Activated CD4-positive, alpha-beta T cell treated with anti-CD3 and anti-CD28 coated beads for 36 hours (primary cell): ENCODE measurements around the gene TMEM176A. TPM values are rescaled to one million over a fixed set of nuclear protein-coding genes. Genes with fewer than 3 reads are reported as not detected.
A peak's percentile ranks its signal among the peaks of the same experiment; 100 is the strongest.

ENCODE experiments used
- ATAC-seq: fragments of 200-7000 bp; cut with Tn5 transposase; one replicate; pipeline ENCODE4 v1.10.0; 2021; ENCODE audit warnings: mild to moderate bottlenecking, moderate library complexity
- CTCF ChIA-PET: fragments of 350-600 bp; sonication (Branson Sonifier 250); formaldehyde crosslinking; loops from one replicate; lab custom pipeline; 2021; ENCODE audit warnings: antibody characterized with exemption; lab: Charles Lee
- POLR2A ChIA-PET: fragments of 350-600 bp; sonication (Branson Sonifier 250); formaldehyde crosslinking; loops from one replicate; lab custom pipeline; 2021; ENCODE audit warnings: antibody characterized with exemption, inconsistent platforms; lab: Charles Lee
- DNase-seq: peaks from one replicate; pipeline ENCODE4 v3.0.0-alpha.2; 2020
- H3K27ac Mint-ChIP-seq: one replicate; pipeline ENCODE4 v1.8.0; 2021; ENCODE audit warnings: mixed read lengths
- H3K27me3 Mint-ChIP-seq: one replicate; pipeline ENCODE4 v1.8.0; 2021; ENCODE audit warnings: mixed read lengths
- H3K36me3 Mint-ChIP-seq: one replicate; pipeline ENCODE4 v1.8.0; 2021; ENCODE audit warnings: low read depth, mixed read lengths
- H3K4me1 Mint-ChIP-seq: one replicate; pipeline ENCODE4 v1.8.0; 2021; ENCODE audit warnings: mixed read lengths
- H3K4me3 Mint-ChIP-seq: one replicate; pipeline ENCODE4 v1.8.0; 2021; ENCODE audit warnings: mild to moderate bottlenecking, moderate library complexity, mixed read lengths
- H3K9me3 Mint-ChIP-seq: one replicate; pipeline ENCODE4 v1.8.0; 2021; ENCODE audit warnings: low read depth, mixed read lengths
- intact Hi-C, 2 experiments: fragments of 100-400 bp; cut with DNase I in 1 of 2; cut with micrococcal nuclease in 1 of 2; formaldehyde crosslinking; loops; one replicate each; pipeline versions ENCODE4 v1.14.2 to v1.15.1; 2022 to 2024; cut with DNase I, micrococcal nuclease
- total RNA-seq, 2 experiments: library from RNA; stranded (reverse); gene quantifications; one replicate each; pipeline ENCODE4 v1.2.3, GENCODE V29; 2021

The TMEM176A gene
- total RNA-seq, 2 experiments from 2014 or later, result not detected

- Mint-ChIP-seq H3K4me1 (peaks cover 7% of the 10 kb centered on the region), H3K27ac (no peak overlapping the region), H3K36me3 (no peaks in the 10 kb centered on the region), H3K9me3 (no peaks in the 10 kb centered on the region), H3K27me3 (no peaks in the 10 kb centered on the region), H3K4me3 (no peak overlapping the region)
- POLR2A ChIA-PET, result no interaction called here
- ATAC-seq, result no peak
- intact Hi-C loops, result no loop called here
- CTCF ChIA-PET, result interaction anchor here (0.8 to 1.5 kb wide), 3 partner anchors 9 to 25 kb away, joined by 3 to 7 read pairs (median 4); no protein-coding TSS in a partner anchor
- no peak for DNase-seq
Measured at GRCh38 chr7:150787321-150788281, 13.0 kb upstream of the TMEM176A start.

GRCh38 chr7:150788474-150789269 is 11.9 kb upstream of the TMEM176A start:
- Mint-ChIP-seq H3K27me3 (no peaks in the 10 kb centered on the region), H3K36me3 (no peaks in the 10 kb centered on the region), H3K4me1 (peaks cover 7% of the 10 kb centered on the region), H3K27ac (no peak overlapping the region), H3K4me3 (no peak overlapping the region), H3K9me3 (no peaks in the 10 kb centered on the region)
- ATAC-seq, result no peak
- intact Hi-C loops, result no loop called here
- ChIA-PET CTCF (interaction anchor here (0.8 to 1.5 kb wide), 3 partner anchors 10 to 387 kb away, joined by 3 to 7 read pairs (median 3); no protein-coding TSS in a partner anchor), POLR2A (no interaction called here)
- DNase-seq, result no peak

DNA sequence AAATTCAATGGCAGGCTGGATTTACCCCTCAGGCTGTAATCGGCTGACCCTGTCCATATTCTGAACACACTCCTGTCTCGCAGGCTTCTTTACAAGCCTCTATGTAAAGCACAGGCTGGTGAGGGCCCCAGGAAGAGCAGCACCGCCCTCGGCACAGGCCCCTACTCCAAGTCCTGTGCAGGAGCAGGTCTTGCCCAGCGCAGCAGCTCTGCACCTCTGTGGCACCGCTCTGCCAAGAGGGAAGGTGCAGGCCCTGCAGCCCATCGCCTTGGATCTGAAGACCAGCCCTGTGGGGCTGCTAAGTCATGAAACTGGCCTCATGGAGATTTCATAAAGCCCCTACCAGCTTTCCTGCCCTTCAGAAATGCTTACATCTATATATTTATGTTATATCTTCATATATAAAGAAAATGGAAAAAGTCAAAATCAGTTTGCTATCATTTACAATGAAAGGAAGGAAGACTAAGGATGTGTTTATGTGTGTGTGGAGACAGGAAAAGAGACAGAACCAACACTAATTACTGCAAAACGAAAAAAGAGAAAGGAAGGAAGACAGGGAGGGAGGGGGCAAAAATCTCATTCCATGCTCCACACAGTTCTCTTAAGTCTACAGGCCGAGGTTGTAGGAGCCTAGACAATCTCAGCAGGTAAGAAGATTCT is 10.0 kb upstream of the TMEM176A start:
- no peak overlapping the region for H3K27ac Mint-ChIP-seq
- no peak for DNase-seq
- POLR2A ChIA-PET, result no interaction called here
- H3K4me3 Mint-ChIP-seq, result no peak overlapping the region
- no peak for ATAC-seq
- CTCF ChIA-PET, result interaction anchor here (1.0 kb wide), 1 partner anchor 12 kb away, joined by 3 read pairs; no protein-coding TSS in a partner anchor
- H3K36me3 Mint-ChIP-seq, result no peaks in the 10 kb centered on the region
- no peaks in the 10 kb centered on the region for H3K9me3 Mint-ChIP-seq
- no peaks in the 10 kb centered on the region for H3K27me3 Mint-ChIP-seq
- intact Hi-C loops, result no loop called here
- peaks cover 6% of the 10 kb centered on the region for H3K4me1 Mint-ChIP-seq

DNA sequence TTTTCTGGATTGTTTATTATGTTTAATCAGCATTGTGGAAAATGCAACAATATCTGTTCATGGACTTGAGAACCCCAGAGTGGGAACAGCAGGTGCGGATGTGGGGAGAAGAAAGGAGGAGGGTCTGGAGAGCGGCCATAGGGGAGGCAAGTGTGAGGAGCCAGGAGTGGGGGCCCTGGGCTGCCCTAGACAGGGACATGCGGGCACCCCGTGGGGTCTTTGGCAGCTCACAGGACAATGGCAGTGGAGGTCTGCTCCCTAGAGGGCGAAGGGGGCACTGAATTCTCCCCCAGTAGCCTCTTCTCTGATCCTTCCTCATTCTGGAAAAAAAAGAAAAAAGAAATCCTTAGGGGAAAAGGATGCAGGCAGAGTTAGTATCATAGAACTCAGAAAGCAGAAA is 9.3 kb upstream of the TMEM176A start:
- intact Hi-C loops, result no loop called here
- H3K9me3 Mint-ChIP-seq, result peaks cover 2% of the 10 kb centered on the region
- ATAC-seq, result no peak
- no peaks in the 10 kb centered on the region for H3K4me1 Mint-ChIP-seq
- ChIA-PET POLR2A (no interaction called here), CTCF (interaction anchor here (0.6 kb wide), 1 partner anchor 452 kb away, joined by 3 read pairs; no protein-coding TSS in a partner anchor)
- no peak overlapping the region for H3K27ac Mint-ChIP-seq
- no peak for DNase-seq
- no peaks in the 10 kb centered on the region for H3K36me3 Mint-ChIP-seq
- H3K27me3 Mint-ChIP-seq, result peaks cover 5% of the 10 kb centered on the region
- H3K4me3 Mint-ChIP-seq, result no peak overlapping the region

- no peak for DNase-seq
- CTCF ChIA-PET, result interaction anchor here (0.6 to 0.9 kb wide), 3 partner anchors 14 to 451 kb away, joined by 3 read pairs; no protein-coding TSS in a partner anchor
- POLR2A ChIA-PET, result no interaction called here
- Mint-ChIP-seq H3K4me3 (no peak overlapping the region), H3K36me3 (no peaks in the 10 kb centered on the region), H3K4me1 (no peaks in the 10 kb centered on the region), H3K9me3 (peaks cover 3% of the 10 kb centered on the region), H3K27ac (no peak overlapping the region), H3K27me3 (peaks cover 6% of the 10 kb centered on the region)
- no peak for ATAC-seq
- intact Hi-C loops, result no loop called here
Measured at GRCh38 chr7:150791746-150792452, 8.7 kb upstream of the TMEM176A start.

- ChIA-PET POLR2A (no interaction called here), CTCF (no interaction called here)
- Mint-ChIP-seq H3K9me3 (peaks cover 3% of the 10 kb centered on the region), H3K36me3 (no peaks in the 10 kb centered on the region), H3K4me3 (no peak overlapping the region), H3K27ac (no peak overlapping the region), H3K27me3 (peaks cover 13% of the 10 kb centered on the region), H3K4me1 (no peaks in the 10 kb centered on the region)
- intact Hi-C loops, result no loop called here
- DNase-seq (no peak), ATAC-seq (no peak)
Measured at GRCh38 chr7:150793569-150794238, 6.9 kb upstream of the TMEM176A start.

DNA sequence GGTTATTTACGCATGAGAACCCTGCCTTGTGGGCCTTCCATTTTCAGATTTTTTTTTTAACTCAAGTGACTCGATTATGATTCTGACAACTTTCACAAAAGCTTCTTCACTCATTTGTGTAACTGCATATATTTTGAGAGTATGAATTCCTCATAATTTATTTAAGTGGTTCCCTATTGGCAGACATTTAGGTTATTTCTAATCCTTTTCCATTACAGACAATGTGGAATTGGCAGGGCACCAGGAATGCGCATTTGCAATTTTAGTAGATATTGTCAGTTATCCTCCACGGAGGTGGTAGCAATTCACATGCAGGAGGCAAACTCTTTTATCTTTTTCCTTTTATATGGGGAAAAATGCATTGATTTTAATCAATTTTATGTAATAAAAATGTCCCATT is 2.9 kb upstream of the TMEM176A start:
- DNase-seq (no peak), ATAC-seq (no peak)
- peaks cover 3% of the 10 kb centered on the region for H3K9me3 Mint-ChIP-seq
- H3K27ac Mint-ChIP-seq, result no peak overlapping the region
- ChIA-PET POLR2A (no interaction called here), CTCF (no interaction called here)
- H3K4me3 Mint-ChIP-seq, result no peak overlapping the region
- no peaks in the 10 kb centered on the region for H3K36me3 Mint-ChIP-seq
- H3K27me3 Mint-ChIP-seq, result peaks cover 37% of the 10 kb centered on the region
- peaks cover 2% of the 10 kb centered on the region for H3K4me1 Mint-ChIP-seq
- intact Hi-C loops, result no loop called here

DNA sequence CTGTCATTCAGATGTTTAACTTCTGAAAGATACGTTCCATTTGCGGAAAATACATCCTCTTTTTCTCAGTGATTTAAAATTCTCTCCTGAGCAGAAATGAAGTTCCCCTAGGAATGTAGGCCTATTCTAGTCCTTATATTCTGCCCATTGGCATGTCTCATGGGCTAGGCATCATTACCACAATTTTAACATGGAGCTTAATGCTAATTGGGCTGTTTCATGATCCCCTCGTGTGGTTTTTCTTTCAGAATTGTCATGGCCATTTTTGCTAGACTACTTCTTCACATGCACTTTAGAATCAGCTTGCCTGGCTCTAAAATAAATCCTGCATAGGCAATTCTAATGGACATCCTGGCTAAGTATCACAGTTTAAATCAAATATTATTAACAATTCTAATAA is 1.4 kb upstream of the TMEM176A start:
- peaks cover 37% of the 10 kb centered on the region for H3K27me3 Mint-ChIP-seq
- intact Hi-C loops, result no loop called here
- no peaks in the 10 kb centered on the region for H3K36me3 Mint-ChIP-seq
- DNase-seq (no peak), ATAC-seq (no peak)
- no peak overlapping the region for H3K4me3 Mint-ChIP-seq
- H3K9me3 Mint-ChIP-seq, result peaks cover 3% of the 10 kb centered on the region
- ChIA-PET POLR2A (no interaction called here), CTCF (interaction anchor here (0.8 to 1.6 kb wide), 2 partner anchors 17 to 256 kb away, joined by 3 to 4 read pairs; no protein-coding TSS in a partner anchor)
- peaks cover 2% of the 10 kb centered on the region for H3K4me1 Mint-ChIP-seq
- H3K27ac Mint-ChIP-seq, result no peak overlapping the region

DNA sequence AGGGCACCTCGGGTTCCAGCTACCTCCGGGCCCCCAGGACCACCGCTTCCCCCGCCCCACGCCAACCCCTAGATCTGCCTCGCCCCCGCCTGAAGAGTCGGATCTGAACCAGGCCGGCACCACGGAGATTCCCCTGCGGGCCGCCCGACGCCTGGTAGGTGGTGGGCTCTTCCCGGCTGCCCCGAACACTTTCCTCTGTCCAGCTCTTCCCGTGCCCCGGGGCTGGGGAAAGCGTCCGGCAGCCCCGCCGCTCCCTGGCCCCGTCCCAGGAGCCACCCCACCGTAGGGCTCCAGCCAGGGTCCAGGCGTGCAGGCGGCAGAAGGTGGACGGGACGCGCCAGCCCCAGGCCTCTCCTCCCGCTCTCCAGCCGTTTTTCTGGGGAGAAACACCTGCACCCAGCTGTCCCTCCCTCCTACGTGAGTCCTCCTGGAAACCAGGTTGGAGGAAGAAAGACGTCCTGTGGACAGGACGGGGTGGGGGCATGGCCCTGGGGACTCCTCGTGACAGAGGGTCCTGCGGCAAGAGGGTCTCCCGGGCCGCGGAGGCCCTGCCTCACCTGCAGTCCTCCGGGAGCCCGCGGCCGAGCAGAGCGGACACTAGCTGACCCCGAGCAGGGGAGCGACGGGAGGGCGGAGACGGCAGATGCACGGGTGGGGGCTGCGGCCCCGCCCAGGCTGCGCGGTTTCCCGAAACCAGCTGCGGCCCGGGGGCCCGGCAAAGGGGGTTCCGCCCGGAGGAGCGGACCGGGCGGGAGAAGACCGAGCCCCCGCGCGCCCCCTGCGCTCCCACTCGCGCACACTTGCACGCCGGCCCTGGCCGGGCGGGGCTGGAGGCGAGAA is 608 bp upstream of the TMEM176A start, which contains the start of gene TMEM176B:
Gene TMEM176B (minus strand): TSS at position 624 of the 840 bp plus-strand sequence. CDS start 3,795 bp downstream, outside the sequence.
- peak within 1 kb of the TSS; percentile 29 for H3K4me3 Mint-ChIP-seq
- intact Hi-C loops, result no loop called here
- CTCF ChIA-PET, result interaction anchor here (1.6 kb wide), 1 partner anchor 18 kb away, joined by 4 read pairs; no protein-coding TSS in a partner anchor
- H3K4me1 Mint-ChIP-seq, result peaks cover 2% of the 10 kb centered on the region
- peaks cover 37% of the 10 kb centered on the region for H3K27me3 Mint-ChIP-seq
- no peaks in the 10 kb centered on the region for H3K36me3 Mint-ChIP-seq
- DNase-seq (no peak), ATAC-seq (peak; percentile 19)
- POLR2A ChIA-PET, result no interaction called here
- H3K9me3 Mint-ChIP-seq, result peaks cover 3% of the 10 kb centered on the region
- H3K27ac Mint-ChIP-seq, result no peak within 1 kb of the TSS
